GM21423 (cell line): Measurements from ENCODE around the gene BCAS1.
"Not testable (repeated sequence)": the region's sequence is repeated elsewhere in the genome, so short reads cannot be mapped to it uniquely, and the experiment has no call there.

Source experiments
- ATAC-seq: cut with Tn5 transposase; IDR thresholded peaks from one replicate; pipeline ENCODE4 v1.9.1; 2021; ENCODE audit warnings: mild to moderate bottlenecking, moderate library complexity; ENCODE audit not compliant: unreplicated experiment

The BCAS1 gene

GRCh38 chr20:53932655-53933192 lies 137.7 kb downstream of the BCAS1 start:
- not testable (repeated sequence) for ATAC-seq

GRCh38 chr20:53931597-53931996 lies 138.8 kb downstream of the BCAS1 start:
- ATAC-seq = no peak

- ATAC-seq = no peak
Observed at GRCh38 chr20:53930651-53931504, 139.5 kb downstream of the BCAS1 start.

GRCh38 chr20:53929974-53930650 lies 140.3 kb downstream of the BCAS1 start:
- peak; percentile 63 for ATAC-seq

GRCh38 chr20:53929399-53929798 lies 141.0 kb downstream of the BCAS1 start:
- no peak for ATAC-seq

- no peak for ATAC-seq
Observed at GRCh38 chr20:53927990-53928389, 142.4 kb downstream of the BCAS1 start.

- peak; percentile 70 for ATAC-seq
Observed at GRCh38 chr20:53926428-53927028, 143.9 kb downstream of the BCAS1 start.

GRCh38 chr20:53925651-53926401 lies 144.6 kb downstream of the BCAS1 start:
- ATAC-seq = no peak

- ATAC-seq = no peak
Observed at GRCh38 chr20:53923566-53924369, 146.6 kb downstream of the BCAS1 start.

- peak; percentile 46 for ATAC-seq
Observed at GRCh38 chr20:53922901-53923314, 147.5 kb downstream of the BCAS1 start.

- ATAC-seq = no peak
Observed at GRCh38 chr20:53921443-53921973, 148.9 kb downstream of the BCAS1 start.

- ATAC-seq = no peak
Observed at GRCh38 chr20:53920647-53921245, 149.6 kb downstream of the BCAS1 start.

- ATAC-seq = no peak
Observed at GRCh38 chr20:53919886-53920285, 150.5 kb downstream of the BCAS1 start.

- no peak for ATAC-seq
Observed at GRCh38 chr20:53918949-53919361, 151.4 kb downstream of the BCAS1 start.

- no peak for ATAC-seq
Observed at GRCh38 chr20:53918020-53918311, 152.4 kb downstream of the BCAS1 start.

GRCh38 chr20:53917145-53918019 lies 153.0 kb downstream of the BCAS1 start:
- ATAC-seq = peak; percentile 65

- ATAC-seq = no peak
Observed at GRCh38 chr20:53916173-53916512, 154.3 kb downstream of the BCAS1 start.

GRCh38 chr20:53915446-53916172 lies 154.8 kb downstream of the BCAS1 start:
- ATAC-seq = peak; percentile 64
